Measurements from ENCODE around the gene PDE3B. TPM values are rescaled to one million over a fixed set of nuclear protein-coding genes. Genes with fewer than 3 reads are reported as not detected.
"Not testable (repeated sequence)": the region's sequence is repeated elsewhere in the genome, so short reads cannot be mapped to it uniquely, and the experiment has no call there.

Gene PDE3B
- total RNA-seq, 1 donor from 2014 or later, result 5.1 TPM

- Histone ChIP-seq H3K9me3 (peaks cover 0 to 13% of the 10 kb centered on the region in 2 donors), H3K36me3 (no peaks in the 10 kb centered on the region), H3K4me1 (no peaks in the 10 kb centered on the region), H3K4me3 (no peak overlapping the region), H3K27me3 (no peaks in the 10 kb centered on the region), H3K27ac (no peak overlapping the region)
- DNase-seq (ENCODE audit: low spot score in 2 of 2), result no peak
- intact Hi-C loops (cut with DNase I), result no loop called here
- TF ChIP-seq, protein P1, sequence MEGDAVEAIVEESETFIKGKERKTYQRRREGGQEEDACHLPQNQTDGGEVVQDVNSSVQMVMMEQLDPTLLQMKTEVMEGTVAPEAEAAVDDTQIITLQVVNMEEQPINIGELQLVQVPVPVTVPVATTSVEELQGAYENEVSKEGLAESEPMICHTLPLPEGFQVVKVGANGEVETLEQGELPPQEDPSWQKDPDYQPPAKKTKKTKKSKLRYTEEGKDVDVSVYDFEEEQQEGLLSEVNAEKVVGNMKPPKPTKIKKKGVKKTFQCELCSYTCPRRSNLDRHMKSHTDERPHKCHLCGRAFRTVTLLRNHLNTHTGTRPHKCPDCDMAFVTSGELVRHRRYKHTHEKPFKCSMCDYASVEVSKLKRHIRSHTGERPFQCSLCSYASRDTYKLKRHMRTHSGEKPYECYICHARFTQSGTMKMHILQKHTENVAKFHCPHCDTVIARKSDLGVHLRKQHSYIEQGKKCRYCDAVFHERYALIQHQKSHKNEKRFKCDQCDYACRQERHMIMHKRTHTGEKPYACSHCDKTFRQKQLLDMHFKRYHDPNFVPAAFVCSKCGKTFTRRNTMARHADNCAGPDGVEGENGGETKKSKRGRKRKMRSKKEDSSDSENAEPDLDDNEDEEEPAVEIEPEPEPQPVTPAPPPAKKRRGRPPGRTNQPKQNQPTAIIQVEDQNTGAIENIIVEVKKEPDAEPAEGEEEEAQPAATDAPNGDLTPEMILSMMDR (IDR thresholded peaks at IDR 0.05), result no peak
Observed at GRCh38 chr11:14703731-14704130, 60.1 kb downstream of the PDE3B start.

GRCh38 chr11:14705067-14705466 is 61.5 kb downstream of the PDE3B start:
- intact Hi-C loops (cut with DNase I), result no loop called here
- H3K27ac ChIP-seq, result no peak overlapping the region
- no peaks in the 10 kb centered on the region for H3K36me3 ChIP-seq
- DNase-seq (ENCODE audit: low spot score in 2 of 2), result no peak
- peaks cover 0 to 13% of the 10 kb centered on the region in 2 donors for H3K9me3 ChIP-seq
- H3K27me3 ChIP-seq, result no peaks in the 10 kb centered on the region
- no peaks in the 10 kb centered on the region for H3K4me1 ChIP-seq
- no peak overlapping the region for H3K4me3 ChIP-seq
- TF ChIP-seq, protein P1 (IDR thresholded peaks at IDR 0.05), result no peak

DNA sequence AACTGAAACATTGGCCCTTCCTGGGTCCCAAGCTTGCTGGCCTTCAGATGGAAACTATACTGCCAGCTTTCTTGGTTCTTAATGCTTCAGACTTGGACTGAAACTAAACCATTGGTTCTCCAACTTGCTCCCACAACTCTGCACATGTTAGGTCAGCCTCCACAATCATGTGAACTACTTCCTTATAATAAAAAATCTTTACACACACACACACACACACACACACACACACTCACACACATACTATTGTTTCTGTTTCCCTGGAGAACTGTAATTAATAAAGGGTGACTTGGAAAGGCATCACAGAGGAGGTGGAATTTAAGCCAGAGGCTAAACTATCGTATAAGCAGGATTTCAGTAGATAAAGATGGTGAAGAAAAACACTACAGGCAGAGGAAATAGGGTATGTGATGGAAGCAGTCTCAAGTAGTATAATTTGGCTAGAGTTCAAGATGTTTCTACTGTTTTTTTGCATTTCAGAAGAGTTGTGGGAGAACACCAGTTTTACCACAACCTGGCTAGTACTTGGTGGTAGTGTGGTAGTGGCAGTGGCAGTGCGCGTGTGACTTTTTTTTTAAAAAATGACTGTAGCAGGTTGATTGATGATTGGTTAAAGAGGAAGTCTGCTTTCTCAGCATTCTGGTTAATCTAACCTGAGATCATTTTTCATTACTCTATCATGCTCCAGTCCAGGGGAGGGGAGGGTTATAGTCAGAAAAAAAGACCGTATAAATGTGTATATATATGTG is 70.1 kb downstream of the PDE3B start:
- Histone ChIP-seq H3K27me3 (no peaks in the 10 kb centered on the region), H3K4me3 (no peak overlapping the region), H3K27ac (no peak overlapping the region), H3K36me3 (no peaks in the 10 kb centered on the region), H3K4me1 (no peaks in the 10 kb centered on the region), H3K9me3 (no peaks in the 10 kb centered on the region)
- DNase-seq (ENCODE audit: low spot score in 2 of 2), result no peak
- intact Hi-C loops (cut with DNase I), result no loop called here
- TF ChIP-seq, protein P1 (IDR thresholded peaks at IDR 0.05), result no peak

DNA sequence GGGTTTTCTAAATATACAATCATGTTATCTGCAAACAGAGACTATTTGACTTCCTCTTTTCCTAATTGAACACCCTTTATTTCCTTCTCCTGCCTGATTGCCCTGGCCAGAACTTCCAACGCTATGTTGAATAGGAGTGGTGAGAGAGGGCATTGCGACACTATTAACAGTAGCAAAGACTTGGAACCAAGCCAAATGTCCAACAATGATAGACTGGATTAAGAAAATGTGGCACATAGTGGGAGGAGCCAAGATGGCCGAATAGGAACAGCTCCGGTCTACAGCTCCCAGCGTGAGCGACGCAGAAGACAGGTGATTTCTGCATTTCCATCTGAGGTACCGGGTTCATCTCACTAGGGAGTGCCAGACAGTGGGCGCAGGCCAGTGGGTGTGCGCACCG is 72.1 kb downstream of the PDE3B start:
- intact Hi-C loops (cut with DNase I), result not testable (repeated sequence)

DNA sequence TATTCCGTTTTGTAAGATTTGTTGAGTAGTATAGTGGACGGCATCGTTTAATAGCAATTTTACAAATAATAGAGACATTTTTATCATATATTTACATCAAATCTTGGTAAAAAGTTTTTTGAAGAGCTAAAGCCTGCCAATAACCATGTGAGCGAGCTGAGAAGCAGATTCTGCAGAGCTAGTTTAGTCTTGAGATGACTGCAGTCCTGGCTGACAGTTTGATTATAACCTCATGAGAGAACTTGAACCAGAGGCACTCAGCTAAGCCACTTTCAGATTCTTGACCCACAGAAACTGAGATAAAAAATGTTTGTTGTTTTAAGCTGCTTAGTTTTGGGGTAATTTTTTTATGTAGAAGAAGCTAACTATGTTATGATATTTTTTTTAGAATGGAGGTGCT is 78.9 kb downstream of the PDE3B start:
- Histone ChIP-seq H3K27me3 (no peaks in the 10 kb centered on the region), H3K4me3 (peak overlapping the region; percentile 29 to 50), H3K9me3 (no peaks in the 10 kb centered on the region), H3K27ac (peak overlapping the region; percentile 48 to 55), H3K36me3 (no peaks in the 10 kb centered on the region), H3K4me1 (no peaks in the 10 kb centered on the region)
- DNase-seq (ENCODE audit: low spot score in 2 of 2), result no peak
- TF ChIP-seq, protein P1 (IDR thresholded peaks at IDR 0.05), result no peak
- intact Hi-C loops (cut with DNase I), result no loop called here

More for the DNA sequence above, 72.1 kb downstream of the PDE3B start:
- H3K4me3 ChIP-seq; H3K27me3 ChIP-seq; DNase-seq (ENCODE audit: low spot score in 2 of 2); H3K36me3 ChIP-seq; H3K27ac ChIP-seq; H3K4me1 ChIP-seq; H3K9me3 ChIP-seq: not testable (repeated sequence)

DNA sequence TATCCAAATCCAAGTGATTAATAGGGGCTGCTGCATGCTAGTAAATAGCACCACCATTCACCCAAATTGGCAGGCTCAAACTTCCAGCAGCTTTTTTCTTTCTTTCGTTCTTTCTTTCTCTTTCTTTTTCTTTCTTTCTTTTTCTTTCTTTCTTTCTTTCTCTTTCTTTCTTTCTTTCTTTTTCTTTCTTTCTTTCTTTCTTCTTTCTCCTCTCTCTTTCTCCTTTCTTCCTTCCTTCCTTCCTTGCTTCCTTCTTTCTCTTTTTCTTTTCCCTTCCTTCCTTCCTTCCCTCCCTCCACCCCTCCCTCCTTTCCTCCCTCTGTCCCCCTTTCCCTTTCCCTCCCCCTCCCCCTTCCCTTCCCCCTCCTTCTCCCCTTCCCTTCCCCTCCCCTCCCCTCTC is 81.5 kb downstream of the PDE3B start:
- H3K9me3 ChIP-seq, result no peaks in the 10 kb centered on the region
- no peaks in the 10 kb centered on the region for H3K27me3 ChIP-seq
- intact Hi-C loops (cut with DNase I), result no loop called here
- TF ChIP-seq, protein P1 (IDR thresholded peaks at IDR 0.05), result no peak
- no peak for DNase-seq (ENCODE audit: low spot score in 2 of 2)
- no peaks in the 10 kb centered on the region for H3K4me1 ChIP-seq
- H3K4me3 ChIP-seq, result no peak overlapping the region
- H3K27ac ChIP-seq, result no peak overlapping the region
- no peaks in the 10 kb centered on the region for H3K36me3 ChIP-seq
